HUES6 (cell line): ENCODE measurements around the gene SMARCB1.
A peak's percentile ranks its signal among the peaks of the same experiment; 100 is the strongest.

Experiments used
- H3K27ac ChIP-seq: 2 replicates; pipeline ENCODE4 v1.7.0; 2013; ENCODE audit warnings: low read depth, mild to moderate bottlenecking, low read length, inconsistent platforms
- H3K27me3 ChIP-seq: 2 replicates; pipeline ENCODE4 v1.6.1; 2013; ENCODE audit warnings: low read length; ENCODE audit not compliant: control insufficient read depth, insufficient read depth
- H3K36me3 ChIP-seq: 2 replicates; pipeline ENCODE4 v1.6.1; 2013; ENCODE audit warnings: low read length; ENCODE audit not compliant: control insufficient read depth, insufficient read depth
- H3K4me1 ChIP-seq: 2 replicates; pipeline ENCODE4 v1.6.1; 2013; ENCODE audit warnings: low read length; ENCODE audit not compliant: control insufficient read depth, insufficient read depth
- H3K4me3 ChIP-seq: 2 replicates; pipeline ENCODE4 v1.5.1; 2013; ENCODE audit warnings: low read depth, low read length
- H3K9ac ChIP-seq: one replicate; pipeline ENCODE4 v1.6.1; 2013; ENCODE audit warnings: mild to moderate bottlenecking, low read length
- H3K9me3 ChIP-seq: 2 replicates; pipeline ENCODE4 v1.6.1; 2013; ENCODE audit warnings: low read depth, low read length; ENCODE audit not compliant: control insufficient read depth, insufficient read depth

The SMARCB1 gene

DNA sequence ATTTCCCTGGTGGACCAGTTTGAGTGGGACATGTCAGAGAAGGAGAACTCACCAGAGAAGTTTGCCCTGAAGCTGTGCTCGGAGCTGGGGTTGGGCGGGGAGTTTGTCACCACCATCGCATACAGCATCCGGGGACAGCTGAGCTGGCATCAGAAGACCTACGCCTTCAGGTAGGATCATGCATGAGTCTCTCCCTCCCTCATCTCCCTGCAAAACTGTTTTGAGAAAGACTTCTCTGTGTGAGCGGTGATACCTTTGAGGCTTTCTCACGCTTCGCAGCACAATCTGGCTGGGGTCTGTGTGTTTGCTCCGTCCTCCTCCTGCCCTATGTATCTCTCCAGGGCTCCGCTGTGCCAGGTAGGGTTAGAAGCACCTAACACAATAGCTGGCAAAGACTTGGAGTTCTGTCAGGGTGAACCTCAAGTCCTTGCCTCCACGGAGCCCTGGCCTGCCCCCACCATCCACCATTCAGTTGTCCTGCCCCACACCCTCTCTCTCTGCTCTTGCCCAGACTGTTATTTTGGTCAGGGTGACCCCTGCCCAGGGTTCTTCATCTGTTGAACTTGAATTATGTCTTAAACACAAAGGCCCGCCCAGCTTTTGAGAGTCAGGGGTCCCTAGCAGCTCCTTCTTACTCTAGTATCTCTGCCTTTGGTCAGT is 38.6 kb downstream of the SMARCB1 start:
- Histone ChIP-seq H3K36me3 (peaks cover 94% of the 10 kb centered on the region), H3K4me1 (peaks cover 9% of the 10 kb centered on the region; the same call in 1 of the 2 replicates), H3K4me3 (no peak overlapping the region), H3K27ac (peak overlapping the region; percentile 36; the same call in 1 of the 2 replicates), H3K27me3 (no peaks in the 10 kb centered on the region), H3K9me3 (no peaks in the 10 kb centered on the region), H3K9ac (peak overlapping the region; percentile 41)

DNA sequence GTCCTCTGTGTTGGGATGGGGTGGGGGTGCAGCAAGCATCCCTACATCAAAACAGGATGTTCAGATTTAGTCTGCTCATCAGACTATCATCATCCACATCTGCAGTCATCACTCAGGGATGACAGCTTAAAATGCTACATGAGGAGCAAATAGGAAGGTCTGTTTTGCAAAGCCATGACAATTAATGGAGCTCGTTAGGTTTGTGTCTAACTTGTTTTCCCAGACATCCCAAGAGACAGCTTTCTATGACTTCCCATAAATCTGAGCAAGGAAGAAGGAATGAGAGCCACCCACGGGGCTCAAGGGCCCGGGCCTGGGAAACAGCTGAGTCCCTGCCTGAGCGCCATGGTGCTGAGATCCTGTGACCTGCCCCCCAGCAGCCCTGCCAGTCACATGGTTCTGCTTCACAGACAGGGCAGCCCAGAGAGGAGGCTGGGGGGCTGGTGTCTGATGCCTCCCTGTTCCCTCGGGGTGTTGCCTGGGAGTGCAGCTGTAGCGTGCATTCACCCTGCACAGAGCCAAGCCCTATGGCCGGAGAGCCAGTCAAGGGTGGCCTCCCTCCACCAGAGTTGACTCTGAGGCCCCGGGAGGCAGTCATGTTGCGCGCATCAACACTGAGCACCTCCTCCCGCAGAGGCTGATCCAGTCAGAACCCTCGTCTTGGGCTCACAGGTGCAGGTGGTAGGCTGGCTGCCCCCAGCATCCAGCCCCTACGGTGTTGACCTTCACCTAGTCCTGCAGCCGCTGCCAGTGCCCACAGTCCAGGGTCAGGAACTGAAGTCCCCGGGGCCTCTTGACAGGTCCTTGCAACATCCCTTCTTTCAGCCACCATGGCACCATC is 40.0 kb downstream of the SMARCB1 start:
- Histone ChIP-seq H3K4me3 (no peak overlapping the region), H3K27me3 (no peaks in the 10 kb centered on the region), H3K27ac (0 out of 2 replicates have a peak overlapping the region, but pooled peaks have one; percentile 36), H3K36me3 (peaks cover 93% of the 10 kb centered on the region), H3K4me1 (peaks cover 9% of the 10 kb centered on the region; the same call in 1 of the 2 replicates), H3K9ac (no peak overlapping the region), H3K9me3 (no peaks in the 10 kb centered on the region)

DNA sequence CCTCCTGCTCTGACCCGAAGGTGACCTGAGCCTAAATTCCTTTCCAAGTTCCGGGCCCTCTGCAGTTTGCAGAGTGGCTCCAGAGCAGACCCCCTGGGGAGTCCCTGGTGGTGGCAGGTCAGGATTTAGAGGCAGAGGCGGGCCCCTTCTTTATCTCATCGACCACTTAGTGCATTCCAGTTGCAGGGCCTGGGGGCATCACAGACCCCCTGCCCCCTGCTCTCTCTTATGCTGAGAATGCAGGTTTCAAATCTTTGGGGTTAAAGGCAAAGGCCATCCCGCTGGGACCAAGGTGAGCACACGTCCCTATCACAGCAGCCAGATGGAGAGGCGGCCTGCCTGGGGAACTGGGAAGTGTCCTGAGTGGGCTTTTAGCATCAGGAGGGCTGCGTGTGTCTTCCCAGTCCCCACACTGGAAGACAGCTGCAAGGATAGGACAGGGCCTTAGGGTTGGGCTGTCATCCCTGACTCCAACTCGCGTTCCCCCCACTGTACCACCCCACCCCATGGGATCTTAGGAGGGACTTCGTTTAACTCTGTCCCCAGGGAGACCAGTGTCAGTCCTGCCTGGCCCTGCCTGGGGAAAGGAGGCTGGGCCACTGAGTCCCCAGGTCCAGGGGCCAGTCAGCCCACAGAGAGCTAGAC is 40.7 kb downstream of the SMARCB1 start:
- Histone ChIP-seq H3K27ac (no peak overlapping the region), H3K36me3 (peaks cover 93% of the 10 kb centered on the region), H3K9me3 (no peaks in the 10 kb centered on the region), H3K4me3 (no peak overlapping the region), H3K9ac (no peak overlapping the region), H3K27me3 (no peaks in the 10 kb centered on the region), H3K4me1 (peaks cover 9% of the 10 kb centered on the region; the same call in 1 of the 2 replicates)

DNA sequence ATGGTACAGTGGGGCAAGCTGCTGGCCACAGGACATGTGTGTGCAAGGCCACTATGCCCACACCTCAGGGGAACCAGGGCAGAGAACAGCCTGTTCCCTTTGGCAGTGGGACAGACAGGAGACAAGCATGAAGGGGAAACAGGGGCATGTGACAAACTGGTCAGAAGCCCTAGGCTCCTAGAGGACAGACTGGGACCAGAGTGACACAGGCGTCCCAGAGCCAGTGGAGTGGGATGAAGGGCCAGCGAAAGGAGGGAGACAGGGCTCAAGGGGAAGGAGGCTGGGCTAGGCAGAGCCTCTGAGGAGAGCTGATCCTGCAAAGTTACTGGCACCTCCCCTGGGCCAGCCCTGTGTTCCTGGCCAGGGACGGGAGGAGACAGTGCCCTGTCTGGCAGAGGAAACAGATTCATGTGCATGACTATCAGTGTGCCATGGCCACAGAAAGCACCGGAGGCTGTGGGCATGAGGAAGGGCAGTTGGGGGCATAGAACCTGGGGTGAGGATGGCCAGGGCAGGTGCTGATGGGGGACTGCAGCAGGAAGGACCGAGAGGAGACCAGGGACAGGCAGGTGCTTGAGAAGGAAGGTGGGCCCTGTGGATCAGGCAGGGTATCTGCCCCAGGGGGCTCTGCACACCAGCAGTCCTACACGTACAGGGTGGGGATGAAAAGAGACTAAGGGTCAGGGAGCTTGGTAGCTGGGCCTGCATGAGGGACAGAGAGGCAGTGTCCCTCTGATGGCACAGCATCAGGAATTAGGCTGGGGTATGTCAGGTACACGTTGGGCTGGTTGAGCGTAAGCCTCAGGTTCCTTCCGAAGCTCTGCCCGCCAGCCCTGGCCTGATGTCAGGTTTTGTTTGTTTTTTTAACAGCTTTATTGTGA is 42.3 kb downstream of the SMARCB1 start:
- no peak overlapping the region for H3K9ac ChIP-seq
- no peaks in the 10 kb centered on the region for H3K27me3 ChIP-seq
- no peak overlapping the region for H3K4me3 ChIP-seq
- peaks cover 93% of the 10 kb centered on the region for H3K36me3 ChIP-seq
- H3K9me3 ChIP-seq: no peaks in the 10 kb centered on the region
- H3K4me1 ChIP-seq: peaks cover 9% of the 10 kb centered on the region; the same call in 1 of the 2 replicates
- no peak overlapping the region for H3K27ac ChIP-seq

DNA sequence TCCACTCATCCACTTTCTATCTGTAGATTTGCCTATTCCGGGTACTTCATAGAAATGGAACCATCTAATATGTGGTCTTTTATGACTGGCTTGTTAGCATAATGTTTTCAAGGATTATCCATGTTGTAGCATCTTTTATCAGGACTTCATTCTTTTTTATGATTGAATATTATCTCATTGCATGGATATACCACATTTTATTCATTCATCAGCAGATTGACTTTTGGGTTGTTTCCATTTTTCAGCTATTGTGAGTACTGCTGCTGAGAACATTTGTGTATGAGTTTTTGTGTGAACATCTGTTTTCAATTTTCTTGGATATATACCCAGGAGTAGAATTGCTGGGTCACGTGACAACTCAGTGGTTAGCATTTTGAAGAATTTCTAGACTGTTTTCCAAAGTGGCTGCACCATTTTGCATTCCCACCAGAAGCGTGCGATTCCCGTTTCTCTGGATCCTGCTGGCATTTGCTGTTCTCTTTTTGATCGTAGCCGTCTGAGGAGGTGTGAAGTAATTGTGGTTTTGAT is 43.1 kb downstream of the SMARCB1 start:
- Histone ChIP-seq H3K27me3 (no peaks in the 10 kb centered on the region), H3K36me3 (peaks cover 90% of the 10 kb centered on the region), H3K27ac (no peak overlapping the region)

DNA sequence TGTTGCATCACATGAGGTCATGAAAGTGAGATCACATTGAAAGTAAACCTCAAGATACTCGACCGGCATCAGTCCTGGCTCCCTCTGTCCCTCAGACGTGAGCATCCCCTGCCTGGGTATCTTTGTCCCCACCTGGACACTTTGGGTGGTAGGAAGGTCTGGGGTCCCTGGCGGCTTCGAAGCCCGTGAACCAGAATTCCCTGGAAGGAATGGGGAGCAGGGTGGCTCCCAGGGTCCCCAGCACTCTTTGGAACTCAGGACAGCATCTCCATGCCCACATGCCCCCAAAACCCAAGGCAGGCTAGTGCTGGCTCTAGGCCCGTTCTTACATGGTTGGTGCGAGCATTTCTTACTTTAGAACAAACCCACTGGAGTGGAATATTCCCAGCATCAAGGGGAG is 44.5 kb downstream of the SMARCB1 start:
- H3K4me3 ChIP-seq: no peak overlapping the region
- H3K4me1 ChIP-seq: peaks cover 9% of the 10 kb centered on the region; the same call in 1 of the 2 replicates
- H3K9me3 ChIP-seq: no peaks in the 10 kb centered on the region
- H3K9ac ChIP-seq: no peak overlapping the region
- peaks cover 90% of the 10 kb centered on the region for H3K36me3 ChIP-seq
- H3K27ac ChIP-seq: no peak overlapping the region
- H3K27me3 ChIP-seq: no peaks in the 10 kb centered on the region

More for the DNA sequence above, 43.1 kb downstream of the SMARCB1 start:
- no peak overlapping the region for H3K4me3 ChIP-seq
- peaks cover 9% of the 10 kb centered on the region; the same call in 1 of the 2 replicates for H3K4me1 ChIP-seq
- no peak overlapping the region for H3K9ac ChIP-seq
- no peaks in the 10 kb centered on the region for H3K9me3 ChIP-seq

DNA sequence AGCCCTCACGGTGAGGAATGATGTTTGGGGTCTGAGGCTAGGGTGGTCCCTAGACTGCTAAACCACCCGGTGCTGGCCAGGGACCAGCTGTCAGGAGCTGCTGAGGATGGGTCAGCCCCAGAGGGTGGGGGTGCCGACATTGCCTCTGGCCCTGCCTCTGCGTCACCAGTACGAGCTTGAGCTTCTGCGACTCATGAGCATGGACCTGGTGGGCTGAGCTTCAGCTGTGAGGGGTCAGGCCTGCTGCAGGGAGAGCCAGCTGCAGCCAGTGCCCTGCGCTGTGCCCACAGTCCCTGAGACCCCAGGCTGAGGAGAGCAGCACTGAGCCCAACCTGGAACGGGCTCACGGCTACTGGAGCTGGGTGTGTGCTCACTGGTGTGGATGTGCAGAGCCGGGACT is 45.0 kb downstream of the SMARCB1 start:
- H3K4me1 ChIP-seq: peaks cover 5% of the 10 kb centered on the region; the same call in 1 of the 2 replicates
- no peaks in the 10 kb centered on the region for H3K9me3 ChIP-seq
- H3K27ac ChIP-seq: no peak overlapping the region
- H3K27me3 ChIP-seq: no peaks in the 10 kb centered on the region
- H3K9ac ChIP-seq: no peak overlapping the region
- H3K4me3 ChIP-seq: no peak overlapping the region
- peaks cover 87% of the 10 kb centered on the region for H3K36me3 ChIP-seq

DNA sequence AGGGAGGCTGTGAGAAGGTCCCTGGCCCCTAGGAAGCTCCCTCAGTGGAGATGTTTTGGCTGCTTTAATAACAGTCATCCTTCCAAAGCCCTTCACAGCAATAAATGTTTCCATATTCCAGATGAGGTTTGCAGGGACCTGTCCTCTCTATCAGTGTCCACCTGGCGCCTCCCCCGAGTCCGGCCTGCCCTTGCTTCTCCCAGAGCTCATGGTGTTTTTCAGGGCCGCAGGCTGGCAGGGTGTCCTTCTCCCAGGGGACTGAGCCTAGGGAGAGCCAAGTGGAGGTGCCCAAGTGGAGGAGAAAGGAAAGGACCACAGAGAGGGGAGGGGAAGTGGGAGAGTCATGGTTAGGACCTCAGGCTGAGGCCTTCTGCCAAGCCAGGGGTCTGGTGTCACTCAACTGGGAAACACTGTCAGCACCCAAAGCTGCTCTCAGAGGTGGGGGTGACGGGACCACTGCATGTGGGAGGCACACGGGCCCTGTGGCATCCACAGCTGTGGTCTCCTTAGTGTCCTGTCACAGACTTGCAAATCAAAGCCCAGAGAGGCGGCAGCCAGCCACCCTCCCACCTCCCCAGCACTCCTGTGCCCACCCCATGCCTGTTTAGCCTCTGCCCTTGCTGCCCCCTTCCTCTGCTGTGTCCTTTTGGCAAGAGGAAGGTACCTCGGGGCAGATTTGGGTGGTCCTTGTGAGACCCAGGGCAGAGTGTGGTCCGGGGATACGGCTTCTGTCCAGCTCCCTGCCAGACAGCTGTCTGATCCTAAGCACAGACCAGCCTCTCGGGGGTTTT is 45.7 kb downstream of the SMARCB1 start:
- peaks cover 3% of the 10 kb centered on the region; the same call in 1 of the 2 replicates for H3K4me1 ChIP-seq
- no peak overlapping the region for H3K9ac ChIP-seq
- no peak overlapping the region for H3K4me3 ChIP-seq
- H3K9me3 ChIP-seq: no peaks in the 10 kb centered on the region
- no peaks in the 10 kb centered on the region for H3K27me3 ChIP-seq
- H3K27ac ChIP-seq: no peak overlapping the region
- H3K36me3 ChIP-seq: peaks cover 80% of the 10 kb centered on the region

DNA sequence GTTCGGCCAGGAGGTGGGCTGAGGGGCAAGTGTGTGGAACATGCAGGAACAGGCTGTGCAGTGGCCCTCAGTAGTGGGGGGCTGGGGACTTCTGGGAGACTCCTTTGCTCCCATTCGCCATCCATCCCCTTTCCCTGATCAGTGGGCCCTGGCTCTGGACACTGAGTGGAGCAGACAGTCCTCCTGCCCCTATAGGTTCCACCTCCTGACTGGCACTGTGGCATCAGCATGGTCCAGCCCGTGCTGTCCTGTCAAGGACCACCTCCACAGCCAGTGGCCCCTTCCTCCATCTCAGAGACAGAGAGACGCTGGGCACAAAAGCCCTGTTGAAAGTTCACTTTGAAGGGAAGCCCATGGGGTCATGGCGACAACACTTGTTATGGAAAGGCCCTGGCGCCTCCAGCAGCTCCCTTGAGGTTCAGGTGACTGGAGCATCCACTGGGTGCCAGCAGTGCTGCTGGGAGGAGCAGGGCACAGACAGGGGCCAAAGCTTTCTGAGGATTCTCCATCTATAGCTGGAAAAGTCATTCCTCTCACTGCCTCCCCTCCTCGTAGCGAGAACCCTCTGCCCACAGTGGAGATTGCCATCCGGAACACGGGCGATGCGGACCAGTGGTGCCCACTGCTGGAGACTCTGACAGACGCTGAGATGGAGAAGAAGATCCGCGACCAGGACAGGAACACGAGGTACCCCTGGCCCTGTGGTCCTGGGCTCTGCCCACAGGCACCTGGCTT is 46.4 kb downstream of the SMARCB1 start:
- Histone ChIP-seq H3K4me1 (peaks cover 10% of the 10 kb centered on the region), H3K27me3 (no peaks in the 10 kb centered on the region), H3K4me3 (no peak overlapping the region), H3K9ac (no peak overlapping the region), H3K36me3 (peaks cover 75% of the 10 kb centered on the region), H3K9me3 (no peaks in the 10 kb centered on the region), H3K27ac (no peak overlapping the region)
